ENCODE results near the gene CYB5B.
A peak's percentile ranks its signal among the peaks of the same experiment; 100 is the strongest.

The CYB5B gene

GRCh38 chr16:69485816-69486215 is 61.4 kb downstream of the CYB5B start:
- no peak for DNase-seq (ENCODE audit: low read depth, low spot score)

GRCh38 chr16:69486272-69486671 is 61.9 kb downstream of the CYB5B start:
- no peak for DNase-seq (ENCODE audit: low read depth, low spot score)

DNA sequence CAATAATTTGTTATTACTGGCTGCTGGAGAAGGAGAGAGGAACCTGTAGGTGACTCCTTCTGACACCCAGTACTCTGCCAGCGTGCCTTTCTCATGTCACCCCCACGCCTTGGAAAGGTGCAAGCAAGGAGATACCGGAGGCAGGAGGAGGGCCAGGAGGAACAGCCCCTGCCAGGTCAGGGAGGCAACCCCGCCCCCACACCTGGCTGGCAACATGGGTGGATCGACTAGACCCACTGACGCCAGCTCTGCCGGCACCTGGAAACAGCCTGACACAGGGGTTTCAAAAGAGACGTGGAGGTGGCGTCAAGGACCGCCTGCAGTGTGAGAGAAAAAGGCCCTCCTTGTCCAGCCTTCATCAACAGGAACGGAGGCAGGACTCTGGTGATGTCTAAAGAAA is 62.3 kb downstream of the CYB5B start:
- DNase-seq (ENCODE audit: low read depth, low spot score) = no peak

DNA sequence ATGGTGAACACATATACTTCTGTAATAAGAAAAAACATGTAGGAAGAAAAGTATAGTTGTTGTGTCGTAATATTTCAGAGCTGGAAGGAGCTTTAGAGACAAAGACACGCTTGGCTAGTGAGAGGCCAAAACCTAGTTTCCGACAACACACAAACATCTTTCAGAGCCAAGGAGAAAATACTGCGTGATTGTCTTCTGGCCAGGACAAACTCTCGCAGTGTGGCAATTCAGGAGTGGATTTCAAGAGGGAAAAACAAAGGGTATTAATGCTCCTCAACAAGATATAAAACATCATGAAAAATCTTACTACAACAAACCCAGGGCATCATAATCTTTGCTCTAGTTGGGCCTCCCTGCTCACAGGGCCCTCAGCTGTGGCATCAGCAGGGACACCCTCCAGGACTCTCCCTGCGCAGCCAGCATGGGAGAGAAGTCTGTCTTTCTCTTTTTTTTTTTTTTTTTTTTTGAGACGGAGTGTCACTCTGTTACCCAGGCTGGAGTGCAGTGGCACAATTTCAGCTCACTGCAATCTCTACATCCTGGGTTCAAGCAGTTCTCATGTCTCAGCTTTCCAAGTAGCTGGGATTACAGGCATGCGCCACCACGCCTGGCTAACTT is 66.4 kb downstream of the CYB5B start:
- no peak for DNase-seq (ENCODE audit: low read depth, low spot score)

DNA sequence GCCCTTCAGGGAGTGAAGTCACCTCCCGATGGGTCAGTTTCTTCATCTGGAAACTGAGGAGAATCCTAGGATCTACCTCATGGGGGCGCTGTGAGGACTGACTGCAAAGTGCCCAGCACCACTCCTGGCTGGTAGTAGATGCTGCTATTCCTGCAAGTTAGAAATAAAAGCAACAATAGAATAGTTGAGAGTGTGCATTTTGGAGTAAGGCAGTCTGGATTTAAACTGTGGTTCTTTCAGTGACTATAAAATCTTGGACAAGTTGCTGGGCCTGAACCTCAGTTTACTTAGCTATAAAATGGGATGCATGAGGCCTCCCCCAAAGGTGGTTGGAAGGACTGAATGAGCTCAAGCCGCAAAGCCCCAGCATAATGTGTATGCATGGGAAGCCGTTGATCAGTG is 70.6 kb downstream of the CYB5B start:
- no peak for DNase-seq (ENCODE audit: low read depth, low spot score)

DNA sequence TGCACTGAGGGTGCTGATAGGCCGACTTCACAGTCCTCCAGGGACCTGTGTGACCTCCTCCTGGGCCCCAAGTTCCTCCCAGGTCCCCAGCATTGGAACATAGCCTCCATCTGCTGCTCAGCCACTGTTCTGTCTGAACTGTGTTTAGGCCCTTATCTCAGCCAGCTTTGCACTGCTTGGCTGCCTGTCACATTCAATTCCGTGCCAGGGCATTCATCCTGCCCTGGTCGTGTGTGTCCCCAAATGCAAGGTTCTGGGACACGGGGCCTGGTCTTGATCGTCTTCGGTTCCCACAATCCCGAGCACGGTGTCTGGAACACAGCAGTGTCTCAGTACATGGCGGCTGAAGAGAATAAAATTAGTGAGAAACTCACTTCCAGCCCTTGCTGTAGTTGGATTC is 71.4 kb downstream of the CYB5B start:
- DNase-seq (ENCODE audit: low read depth, low spot score) = no peak

DNA sequence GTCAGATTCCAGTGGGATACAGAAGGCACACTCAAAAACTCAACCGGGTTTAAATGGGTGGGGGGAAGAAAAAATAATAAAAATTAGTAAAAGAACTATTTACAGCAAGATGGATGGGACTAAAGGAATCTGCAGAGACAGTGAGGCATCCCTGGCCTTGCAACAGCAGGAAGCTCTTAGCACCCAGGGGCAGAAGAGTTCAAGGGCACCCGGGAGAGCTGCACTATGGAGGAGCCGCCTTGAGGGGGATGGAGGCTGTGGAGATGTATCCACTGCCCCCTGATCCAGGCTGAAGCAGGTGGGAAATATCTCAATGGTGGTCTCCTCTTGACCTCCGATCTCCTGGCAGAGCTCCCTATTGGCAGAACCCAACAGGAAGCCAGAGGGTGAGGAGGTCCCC is 72.0 kb downstream of the CYB5B start:
- no peak for DNase-seq (ENCODE audit: low read depth, low spot score)

- DNase-seq (ENCODE audit: low read depth, low spot score) = no peak
Observed at GRCh38 chr16:69496896-69497295, 72.5 kb downstream of the CYB5B start.

- DNase-seq (ENCODE audit: low read depth, low spot score) = no peak
Observed at GRCh38 chr16:69497876-69498596, 73.6 kb downstream of the CYB5B start.

DNA sequence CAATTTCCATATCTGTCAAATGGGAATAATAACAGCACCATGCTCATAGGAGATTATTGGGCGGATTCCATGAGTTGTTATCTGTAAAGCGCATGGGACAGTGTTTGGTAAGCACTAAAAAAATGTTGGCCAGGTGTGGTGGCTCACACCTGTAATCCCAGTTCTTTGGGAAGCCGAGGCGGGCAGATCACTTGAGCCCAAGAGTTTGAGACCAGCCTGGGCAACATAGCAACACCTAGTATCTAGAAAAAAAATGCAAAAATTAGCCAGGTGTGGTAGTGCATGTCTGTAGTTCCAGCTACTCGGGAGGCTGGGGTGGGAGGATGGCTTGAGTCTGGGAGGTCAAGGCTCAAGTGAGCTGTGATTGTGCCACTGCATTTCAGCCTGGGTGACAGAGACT is 74.5 kb downstream of the CYB5B start:
- no peak for DNase-seq (ENCODE audit: low read depth, low spot score)

GRCh38 chr16:69499541-69500230 is 75.3 kb downstream of the CYB5B start:
- no peak for DNase-seq (ENCODE audit: low read depth, low spot score)

DNA sequence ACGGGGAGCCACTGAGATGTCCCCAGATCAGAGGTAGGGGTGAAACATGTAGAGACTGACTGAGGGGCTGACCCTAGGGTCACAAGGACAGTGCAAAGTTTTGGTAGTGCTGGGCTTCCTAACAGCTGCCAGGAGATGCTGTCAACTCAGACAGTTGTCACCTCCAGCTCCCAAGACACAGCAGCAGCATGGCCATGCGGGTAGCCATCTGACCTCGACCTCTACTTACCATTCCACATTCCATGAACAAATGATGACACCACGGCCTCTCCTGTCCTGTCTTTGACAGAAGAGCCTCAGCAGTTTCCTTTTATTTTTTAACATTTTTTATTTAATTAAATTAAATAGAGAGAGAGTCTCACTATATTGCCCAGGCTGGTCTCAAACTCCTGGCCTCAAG is 76.1 kb downstream of the CYB5B start:
- no peak for DNase-seq (ENCODE audit: low read depth, low spot score)

DNA sequence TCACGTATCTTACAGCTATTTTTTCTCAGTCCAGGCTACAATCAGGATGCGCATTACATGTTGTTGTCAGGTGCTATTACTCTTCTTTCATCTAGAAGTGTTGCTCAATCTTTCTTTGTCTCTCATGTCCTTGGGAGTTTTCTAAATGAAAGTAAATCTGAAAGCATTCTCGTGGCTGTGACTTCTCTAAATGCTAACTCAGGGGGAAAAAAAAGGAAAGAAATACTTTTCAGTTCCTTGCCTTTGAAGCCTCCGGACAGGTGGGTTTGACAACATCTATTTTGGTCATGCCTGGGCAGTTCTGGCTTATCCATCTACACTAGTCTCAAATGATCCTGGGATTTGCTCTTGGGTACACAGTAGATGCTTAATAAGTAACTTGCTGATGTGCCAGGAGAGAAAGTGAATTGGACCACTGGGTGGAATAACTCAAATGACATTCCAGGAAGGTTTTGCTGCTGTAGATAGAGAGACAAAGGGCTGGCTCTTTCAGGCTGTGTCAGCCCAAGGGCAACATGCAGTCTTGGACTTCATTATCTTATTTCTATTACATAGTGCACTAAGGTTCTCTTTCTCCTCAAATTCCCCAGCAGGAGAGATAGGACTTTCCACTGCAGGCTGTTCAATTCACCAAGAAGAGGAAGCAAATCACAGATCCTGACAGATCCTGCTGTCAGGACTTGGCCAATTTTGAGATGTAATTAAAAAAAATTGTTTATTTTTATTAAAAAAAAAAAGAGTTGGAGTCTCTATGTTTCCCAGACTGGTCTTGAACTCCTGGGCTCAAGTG is 77.7 kb downstream of the CYB5B start:
- DNase-seq (ENCODE audit: low read depth, low spot score) = peak; percentile 37

DNA sequence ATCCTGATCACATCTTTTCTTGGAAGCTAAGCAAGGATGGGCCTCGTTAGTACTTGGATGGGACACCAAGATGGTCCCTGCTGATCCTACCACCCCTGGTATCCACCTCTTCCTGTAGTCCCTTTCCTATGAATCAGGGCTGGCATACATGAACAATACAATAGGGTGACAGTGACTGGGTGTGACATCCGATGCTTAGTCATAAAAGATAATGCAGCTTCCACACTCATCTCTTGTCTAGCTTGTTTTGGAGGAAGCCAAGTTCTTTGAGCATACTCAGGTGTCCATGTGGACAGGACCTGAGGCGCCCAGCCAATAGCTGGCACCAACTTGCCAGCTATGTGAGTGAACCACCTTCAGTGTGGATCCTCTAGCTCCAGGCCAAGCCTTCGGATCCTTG is 78.8 kb downstream of the CYB5B start:
- no peak for DNase-seq (ENCODE audit: low read depth, low spot score)

DNA sequence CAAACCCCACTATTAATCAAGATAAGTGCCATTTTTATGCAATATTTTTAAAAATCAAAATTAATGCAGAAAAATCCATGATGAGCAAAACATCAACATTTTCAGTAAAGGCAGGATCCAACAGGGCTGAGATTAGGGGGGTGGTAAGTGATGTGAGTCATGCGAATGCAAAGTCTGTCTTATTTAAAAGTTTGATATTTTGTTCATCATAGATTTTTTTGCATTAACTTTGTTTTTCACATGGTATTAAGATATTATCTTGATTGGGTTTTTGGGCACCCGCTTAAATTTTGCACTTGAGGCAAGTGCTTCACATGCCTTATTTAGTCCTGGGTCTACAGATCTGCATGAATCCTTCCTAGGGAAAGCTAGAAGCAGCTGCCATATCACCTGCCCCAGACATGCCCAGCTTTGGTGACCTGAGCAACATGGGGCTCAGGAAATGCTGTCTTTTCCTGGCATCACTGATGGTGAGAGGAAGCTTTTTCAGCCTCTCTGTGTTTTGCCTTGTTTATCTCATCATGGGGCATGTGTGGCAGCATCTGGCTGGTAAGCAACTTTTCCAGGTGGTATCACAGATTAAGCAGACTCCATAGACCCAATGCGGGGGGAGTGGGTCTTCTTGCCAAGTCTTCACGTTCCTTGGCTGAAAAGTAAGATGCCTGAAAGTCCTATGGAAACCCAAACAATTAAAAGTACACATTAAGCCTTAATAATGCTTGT is 83.8 kb downstream of the CYB5B start:
- no peak for DNase-seq (ENCODE audit: low read depth, low spot score)

GRCh38 chr16:69509125-69509524 is 84.7 kb downstream of the CYB5B start:
- no peak for DNase-seq (ENCODE audit: low read depth, low spot score)

DNA sequence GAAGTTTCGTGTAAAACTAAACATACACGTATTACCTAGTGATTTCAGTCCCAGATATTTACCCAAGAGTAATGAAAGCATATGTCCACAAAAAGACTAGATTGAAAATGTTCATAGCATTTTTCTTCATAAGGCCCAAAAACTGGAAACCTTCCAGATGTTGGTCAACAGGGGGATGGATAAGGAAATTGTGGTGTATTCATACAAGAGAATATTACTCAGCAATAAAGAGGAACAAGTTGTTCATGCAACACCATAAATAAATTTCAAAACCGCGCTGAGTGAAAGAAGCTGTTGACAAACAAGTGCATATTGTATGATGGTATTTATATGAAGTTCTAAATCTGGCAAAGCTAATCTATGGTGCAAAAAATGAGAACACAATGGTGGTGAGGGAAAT is 87.2 kb downstream of the CYB5B start:
- no peak for DNase-seq (ENCODE audit: low read depth, low spot score)

DNA sequence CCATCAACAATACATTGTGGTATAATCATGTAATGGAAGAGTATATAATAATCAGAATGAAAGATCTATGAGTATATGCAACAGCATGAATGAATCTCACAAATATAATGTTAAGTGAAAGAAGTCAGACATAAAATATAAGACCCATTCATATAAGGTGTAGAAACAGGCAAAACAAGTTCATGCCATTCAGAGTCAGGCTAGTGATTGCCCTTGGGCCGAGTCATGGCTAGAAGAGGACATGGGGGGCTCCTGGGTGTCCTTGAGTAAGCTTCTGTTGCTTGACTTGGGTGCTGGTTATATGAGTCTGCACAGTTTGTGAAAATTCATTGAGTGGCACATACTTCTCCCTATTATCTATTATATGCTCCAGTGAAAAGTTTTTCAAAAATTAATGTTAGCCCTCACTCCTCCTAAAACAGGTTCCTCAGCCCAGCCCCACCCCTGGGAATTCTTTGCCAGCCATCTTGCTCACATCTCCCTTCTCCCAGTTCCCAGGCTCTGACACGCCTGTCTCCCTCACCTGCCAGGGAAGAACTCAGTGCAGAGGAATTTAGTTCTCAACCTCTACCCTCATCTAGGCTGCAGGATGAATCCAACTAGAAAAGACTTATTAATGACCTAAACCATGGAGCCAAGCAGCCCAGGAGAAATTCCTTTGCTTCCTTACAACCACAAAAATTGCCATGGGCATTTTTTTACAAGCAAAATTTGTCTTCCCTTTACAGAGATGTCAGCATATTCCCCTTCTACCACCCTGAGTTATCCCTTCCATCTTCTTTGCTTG is 89.0 kb downstream of the CYB5B start:
- DNase-seq (ENCODE audit: low read depth, low spot score) = peak; percentile 87

GRCh38 chr16:69514356-69514755 is 89.9 kb downstream of the CYB5B start:
- no peak for DNase-seq (ENCODE audit: low read depth, low spot score)

Data from astrocyte of the hippocampus (primary cell).